NCI-H1092 treated with DMSO at 0.1 percent for 48 hours (cell line): ENCODE data around the gene MECR.
A peak's percentile ranks its signal among the peaks of the same experiment; 100 is the strongest.

Experiments used
- DNase-seq: peaks from one replicate; lab custom pipeline; 2025; lab: John Stamatoyannopoulos, UW

Gene MECR

DNA sequence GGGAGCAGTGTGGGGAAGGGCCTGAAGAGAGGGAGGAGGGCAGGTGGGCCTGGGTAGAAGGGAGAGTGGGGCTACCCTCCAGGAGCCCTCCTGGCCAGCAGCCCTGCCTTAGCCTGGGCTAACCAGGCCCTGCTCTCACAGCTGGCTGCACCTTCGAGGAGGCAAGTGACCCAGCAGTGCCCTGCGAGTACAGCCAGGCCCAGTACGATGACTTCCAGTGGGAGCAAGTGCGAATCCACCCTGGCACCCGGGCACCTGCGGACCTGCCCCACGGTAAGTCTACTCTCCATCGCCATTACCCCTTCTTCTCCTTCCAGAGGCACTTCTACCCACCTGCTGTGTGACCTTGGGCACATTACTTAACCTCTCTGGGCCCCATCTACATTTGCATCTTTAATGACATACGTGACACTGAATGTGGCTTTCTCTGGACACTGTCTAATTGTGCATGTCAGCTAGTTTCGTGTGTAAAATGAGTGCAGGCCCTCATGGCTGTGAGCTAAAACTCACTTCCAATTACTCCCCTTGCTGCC lies 24.5 kb upstream of the MECR start:
- DNase-seq: no peak

DNA sequence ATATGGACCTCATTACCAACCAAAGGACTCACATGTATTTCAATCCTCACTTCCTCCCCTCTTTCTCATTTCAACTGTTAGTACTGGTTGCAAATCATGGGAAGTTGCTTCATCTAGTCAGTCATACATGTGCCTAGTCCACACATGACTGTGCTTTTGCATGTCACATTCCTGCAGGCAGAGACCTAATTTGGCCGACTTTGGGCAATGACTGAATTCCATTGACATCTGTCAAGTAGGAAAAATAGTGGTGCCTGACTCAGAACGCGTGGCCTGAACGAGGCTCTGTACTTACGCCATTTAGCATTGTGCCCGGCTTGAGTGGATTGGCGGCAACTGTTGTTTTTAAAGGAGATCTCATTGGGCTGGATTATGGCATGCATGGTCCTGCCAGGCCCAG lies 23.6 kb upstream of the MECR start:
- DNase-seq: no peak

DNA sequence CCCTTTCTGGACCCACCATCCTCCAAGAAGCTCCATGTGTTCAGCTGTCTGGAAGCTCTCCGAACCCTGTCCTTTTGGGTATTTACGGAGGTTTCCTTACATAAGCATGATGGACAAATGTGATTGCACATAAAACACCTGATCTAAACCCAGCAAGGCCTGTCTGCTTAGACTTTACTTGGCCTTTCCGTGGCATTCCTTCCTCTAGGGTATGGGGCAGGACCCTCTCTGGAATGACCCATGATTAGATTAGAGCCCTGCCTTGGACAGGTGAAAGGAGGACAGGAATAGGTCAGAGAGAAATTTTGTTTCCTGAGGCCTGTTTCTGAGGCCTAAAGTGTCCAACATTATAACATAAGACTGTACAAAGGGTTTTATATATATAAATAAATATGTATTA lies 22.4 kb upstream of the MECR start:
- DNase-seq: no peak

DNA sequence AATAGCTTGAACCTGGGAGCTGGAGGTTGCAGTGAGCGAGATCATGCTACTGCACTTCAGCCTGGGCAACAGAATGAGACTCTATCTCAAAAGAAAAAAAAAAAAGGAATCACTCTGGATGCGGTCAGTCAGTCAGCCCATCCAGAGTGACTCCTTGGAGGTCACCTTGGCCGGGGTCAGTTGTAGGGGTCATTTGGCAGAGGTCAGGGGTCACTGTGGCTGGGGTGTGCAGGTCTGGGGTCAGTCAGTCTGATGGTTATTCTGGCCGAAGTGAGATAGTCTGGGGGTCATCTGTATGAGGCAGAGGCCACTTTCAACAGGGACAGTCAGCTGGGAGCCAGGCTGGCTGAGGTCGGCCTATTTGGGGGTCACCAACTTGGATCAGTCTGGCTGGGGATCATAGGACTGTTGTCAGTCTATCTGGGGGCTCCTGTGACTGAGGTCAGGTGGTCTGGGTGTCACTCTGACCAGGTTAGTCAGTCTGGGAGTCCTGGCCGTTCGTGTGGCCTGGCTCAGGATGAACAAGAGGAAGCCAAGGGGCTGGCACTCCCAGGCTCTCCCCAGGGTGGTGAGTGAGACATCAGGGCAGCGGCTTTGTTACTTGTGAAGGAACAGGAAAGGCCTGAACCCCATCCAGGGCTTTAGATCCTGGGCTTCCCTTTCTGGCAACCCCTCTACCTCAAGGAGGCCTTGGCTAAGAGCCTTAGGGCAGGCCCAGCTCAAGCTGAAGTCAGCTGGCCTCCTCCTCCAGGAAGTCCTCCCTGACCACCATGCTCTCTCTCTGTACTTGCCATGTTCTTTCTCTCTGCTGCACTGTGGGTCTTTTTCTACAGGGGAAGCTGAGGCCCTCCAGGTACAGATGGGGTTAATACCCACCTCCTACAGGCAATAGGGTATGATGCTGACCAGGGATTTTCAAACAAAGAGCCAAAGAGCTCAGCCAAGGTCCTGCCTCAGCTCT lies 20.7 kb upstream of the MECR start:
- DNase-seq: no peak

DNA sequence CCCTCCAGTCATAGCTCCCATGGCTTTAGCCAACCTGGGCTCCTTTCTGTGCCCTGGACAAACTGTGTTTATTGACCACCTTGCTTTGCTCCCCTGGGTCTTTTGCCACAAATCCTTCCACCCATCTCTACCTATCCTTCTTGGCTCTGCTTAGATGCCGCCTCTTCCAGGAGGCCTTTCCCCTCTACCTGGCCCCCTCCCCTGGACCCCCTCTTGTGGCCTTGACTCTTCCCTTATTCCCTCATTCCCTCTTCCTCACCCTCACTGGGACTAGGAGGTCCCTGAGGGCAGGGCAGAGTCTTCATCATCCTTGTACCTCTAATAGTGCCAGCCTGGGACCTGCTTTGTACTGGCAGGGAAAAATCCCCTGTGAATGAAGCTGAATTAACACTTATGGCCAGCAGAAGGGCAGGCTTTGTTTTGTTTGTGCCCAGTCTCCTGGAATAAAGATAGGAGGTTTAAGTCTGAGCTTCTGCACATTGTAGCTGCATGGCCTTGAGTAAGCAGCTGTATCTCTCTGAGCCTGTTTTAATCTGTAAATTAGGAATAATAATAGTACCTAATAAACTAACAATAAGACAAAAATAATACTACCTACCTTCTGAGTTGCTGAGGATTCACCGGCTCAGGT lies 19.3 kb upstream of the MECR start:
- DNase-seq: no peak

DNA sequence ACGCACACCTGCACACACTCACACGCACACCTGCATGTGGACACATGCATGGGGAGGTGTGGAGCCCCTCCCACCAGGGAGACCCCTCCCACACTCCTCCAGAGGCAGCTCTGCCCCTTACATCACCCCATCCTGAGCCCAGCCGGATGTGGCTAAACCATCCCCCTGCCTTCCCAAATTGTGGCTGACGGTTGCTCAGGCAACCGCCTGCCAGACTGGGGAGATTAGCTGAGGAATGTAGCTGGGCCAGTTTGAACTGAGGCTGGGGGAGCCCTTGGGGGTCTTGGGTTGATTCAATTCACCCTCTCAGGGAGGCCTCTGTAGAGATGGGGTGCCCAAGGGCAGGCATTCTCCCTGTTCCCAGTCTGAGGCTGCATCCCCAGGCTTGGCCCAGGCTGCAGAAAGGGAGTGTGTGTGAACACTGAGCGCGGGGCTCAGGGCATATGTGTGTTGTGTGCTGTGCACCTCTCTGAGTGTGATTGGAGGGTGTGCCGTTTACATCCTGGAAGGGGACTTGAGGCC lies 18.5 kb upstream of the MECR start:
- no peak for DNase-seq

DNA sequence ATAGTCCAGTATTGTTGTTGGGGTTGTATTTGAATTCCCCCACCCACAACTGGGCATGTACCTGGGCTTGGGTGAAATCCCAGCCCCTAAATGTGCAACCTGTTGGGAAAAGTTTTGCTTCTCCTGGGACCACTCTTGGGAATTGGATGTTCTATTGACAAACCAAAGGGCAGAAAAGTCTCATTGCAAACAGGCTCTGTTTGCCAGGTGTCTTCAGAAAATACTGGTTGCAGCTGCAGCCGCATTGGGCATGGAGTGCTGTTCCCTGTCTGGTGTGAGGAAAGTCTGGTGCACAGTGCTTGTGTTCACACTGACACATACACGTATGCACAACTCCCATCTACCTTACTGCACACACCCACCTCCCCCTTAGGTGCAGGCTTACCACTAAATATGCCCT lies 17.7 kb upstream of the MECR start:
- no peak for DNase-seq

DNA sequence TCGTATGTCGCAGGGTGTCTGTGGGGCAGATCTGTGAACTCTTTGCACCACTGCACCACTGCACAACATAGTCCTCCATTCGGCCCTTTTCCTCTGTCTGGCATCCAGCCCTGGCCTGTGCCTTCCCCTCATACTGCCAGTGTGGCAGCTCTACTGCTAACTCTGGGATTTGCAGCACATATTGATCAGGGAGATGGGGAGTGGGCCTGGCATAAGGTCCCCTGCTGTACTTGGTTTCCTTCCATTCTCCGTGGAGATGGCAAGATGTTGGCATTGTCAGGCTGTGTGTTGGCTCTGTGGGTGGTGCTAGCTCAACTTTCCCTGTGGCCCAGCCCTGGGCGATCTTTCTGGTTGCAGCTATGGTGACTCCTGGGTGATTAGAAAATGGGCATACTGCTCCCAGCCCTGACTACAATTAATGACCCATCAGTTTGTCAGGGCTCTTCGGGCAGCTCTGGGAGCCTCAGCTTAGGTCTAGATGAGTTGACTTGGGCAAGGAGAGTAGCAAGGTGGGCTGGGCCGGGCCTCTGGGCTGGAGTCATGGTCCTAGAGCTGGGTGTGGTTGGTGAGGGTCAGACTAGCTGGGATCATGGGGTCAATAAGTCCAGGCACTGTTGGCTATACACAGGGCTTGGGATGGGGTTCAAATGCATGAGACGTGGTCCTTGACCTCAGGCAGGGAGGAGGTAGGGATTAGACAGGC lies 17.0 kb upstream of the MECR start:
- DNase-seq: no peak

DNA sequence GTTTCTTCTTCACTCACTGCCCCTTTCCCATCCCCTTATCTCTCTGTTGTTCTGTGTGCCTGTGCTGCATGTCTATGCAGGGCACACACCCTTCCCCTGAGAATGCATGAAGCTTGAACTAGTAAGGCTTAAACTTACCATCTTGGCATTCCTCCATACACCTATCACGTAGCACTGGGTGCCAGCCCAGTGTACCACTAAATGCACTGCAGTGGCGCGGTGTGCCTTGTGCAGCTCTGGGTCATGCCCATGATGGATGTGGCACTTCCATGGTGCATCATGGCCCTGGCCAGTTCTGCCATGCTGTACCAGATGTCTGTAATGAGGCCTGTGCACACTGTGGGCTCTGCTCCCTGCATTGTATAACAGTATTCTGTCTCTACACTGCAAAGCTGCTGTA lies 16.3 kb upstream of the MECR start:
- DNase-seq: no peak

DNA sequence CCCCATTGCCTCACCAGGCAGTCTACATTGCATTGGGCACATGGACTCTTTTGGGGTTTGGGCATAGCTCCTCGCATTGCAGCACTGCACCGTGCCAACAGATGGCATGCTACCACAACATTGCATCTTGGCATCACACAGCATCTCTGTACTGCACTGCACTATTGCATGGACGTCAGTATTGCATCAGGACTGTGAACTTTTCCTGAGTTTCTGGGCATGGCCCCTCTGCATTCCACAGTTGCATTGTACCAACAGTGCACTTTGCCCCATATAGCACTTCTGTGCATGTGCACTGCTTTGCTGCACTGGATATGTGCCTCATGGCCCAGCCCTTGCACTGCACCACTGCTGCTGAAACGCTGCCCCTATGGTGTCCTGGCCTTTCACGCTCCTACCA lies 15.1 kb upstream of the MECR start:
- DNase-seq: peak; percentile 38

DNA sequence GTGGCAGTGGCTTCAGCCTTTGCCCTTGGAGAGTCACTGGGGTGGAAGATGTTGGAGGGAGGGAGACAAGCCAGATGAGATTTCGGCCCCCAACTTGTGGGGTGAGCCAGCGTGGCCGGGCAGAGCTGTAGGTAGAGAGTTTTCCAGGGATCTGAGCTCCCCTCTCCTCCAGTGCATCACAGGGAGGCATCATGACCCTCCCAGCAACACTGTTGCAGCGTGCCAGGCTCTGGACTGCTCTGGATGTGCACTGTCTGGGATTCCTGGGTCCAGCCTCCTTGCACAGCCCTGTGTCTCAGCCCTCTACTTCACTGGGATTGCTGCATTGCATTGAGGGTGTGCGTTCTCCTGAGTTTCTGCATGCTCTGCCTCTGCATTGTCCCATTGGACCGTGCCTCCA lies 14.5 kb upstream of the MECR start:
- DNase-seq: no peak

DNA sequence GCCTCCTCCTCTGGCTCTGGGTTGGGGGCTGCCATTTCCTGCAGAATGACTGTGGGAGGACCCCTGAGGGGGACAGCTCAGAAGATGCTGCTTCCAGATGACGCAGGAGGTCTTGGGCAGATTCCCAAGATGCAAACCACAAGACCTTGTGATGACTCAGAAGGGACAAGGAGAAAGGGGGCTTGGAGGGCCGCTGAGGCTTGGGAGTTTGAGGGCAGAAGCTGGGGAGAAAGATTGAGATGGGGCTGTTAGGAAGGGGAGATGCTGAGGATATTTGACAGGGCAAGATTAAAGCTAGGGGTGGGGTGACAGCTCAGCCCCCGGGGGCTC lies 13.1 kb upstream of the MECR start:
- DNase-seq: no peak

DNA sequence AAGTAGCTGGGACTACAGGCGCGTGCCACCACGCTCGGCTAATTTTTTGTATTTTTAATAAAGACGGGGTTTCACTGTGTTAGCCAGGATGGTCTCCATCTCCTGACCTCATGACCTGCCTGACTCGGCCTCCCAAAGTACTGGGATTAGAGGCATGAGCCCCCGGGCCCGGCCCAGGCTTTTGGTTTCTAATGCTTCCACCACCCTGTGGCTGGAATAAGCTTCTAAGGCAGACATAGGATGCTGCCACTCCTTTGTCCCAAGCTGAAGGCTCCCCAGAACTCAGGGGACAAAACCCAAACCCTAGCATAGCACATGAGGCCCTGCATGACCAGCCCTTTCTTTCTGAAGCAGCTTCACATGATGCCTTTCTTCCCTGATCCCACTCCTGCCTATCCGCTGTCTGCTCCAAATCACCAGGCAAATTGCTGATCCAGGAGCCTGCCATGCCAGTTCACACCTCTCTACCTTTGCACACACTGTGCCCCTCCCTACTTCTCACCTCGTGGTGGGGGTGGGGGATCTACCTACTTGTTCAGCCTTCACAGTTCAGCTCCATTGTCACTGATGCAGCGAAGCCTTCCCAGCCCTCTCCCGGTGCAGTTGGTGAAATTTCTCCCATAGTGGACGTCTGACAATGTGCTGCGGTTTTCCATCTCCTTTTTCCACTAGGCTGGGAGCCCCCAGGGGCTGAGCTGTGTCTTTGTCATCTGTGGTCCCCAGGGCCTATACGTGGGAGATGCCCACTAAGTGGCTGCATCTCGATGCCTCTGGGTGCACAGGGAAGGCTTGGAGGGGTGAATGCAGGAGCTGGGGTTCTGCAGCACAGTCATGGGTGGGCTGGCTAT lies 12.5 kb upstream of the MECR start:
- no peak for DNase-seq

DNA sequence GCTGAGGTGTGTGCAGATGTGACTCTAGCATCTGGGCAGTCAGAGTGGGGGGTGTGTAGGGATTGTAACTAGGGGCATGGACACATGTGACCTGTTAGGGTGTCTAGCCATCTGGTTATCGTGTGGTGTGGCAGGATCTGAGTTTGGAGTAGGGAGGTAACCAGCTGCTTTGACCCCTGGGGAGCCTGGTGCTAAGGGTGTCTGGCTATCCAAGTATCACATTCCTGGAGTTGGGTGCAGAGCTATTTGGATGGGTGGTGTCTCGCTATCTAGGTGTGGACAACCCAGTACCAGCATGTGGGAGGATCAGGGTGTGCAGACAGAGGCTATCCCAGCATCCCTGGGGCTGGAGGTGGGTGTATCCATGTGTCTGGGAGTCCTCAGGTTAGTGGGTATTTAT lies 10.3 kb upstream of the MECR start:
- no peak for DNase-seq

DNA sequence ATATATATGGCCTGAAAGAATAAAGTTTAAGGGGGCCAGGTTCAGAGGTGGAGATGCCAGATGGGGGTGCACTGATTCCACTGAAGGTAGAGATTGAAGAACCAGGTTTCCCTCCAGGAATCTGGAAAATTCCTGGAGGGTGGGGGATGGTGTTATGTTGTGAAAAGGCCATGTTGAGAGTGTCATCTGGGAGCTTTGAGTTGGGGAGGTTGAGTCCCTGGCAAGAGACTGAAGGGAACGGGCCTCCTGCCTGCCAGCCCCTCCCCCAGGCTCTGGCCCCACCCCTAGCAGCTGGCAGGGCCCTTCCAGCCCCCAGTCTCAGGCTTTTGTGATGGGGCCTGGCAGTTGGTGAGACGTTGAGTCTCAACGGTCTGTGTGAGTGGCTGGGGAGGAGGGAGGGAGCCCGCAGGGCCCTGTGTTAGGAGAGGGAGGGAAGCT lies 9.7 kb upstream of the MECR start:
- DNase-seq: no peak

DNA sequence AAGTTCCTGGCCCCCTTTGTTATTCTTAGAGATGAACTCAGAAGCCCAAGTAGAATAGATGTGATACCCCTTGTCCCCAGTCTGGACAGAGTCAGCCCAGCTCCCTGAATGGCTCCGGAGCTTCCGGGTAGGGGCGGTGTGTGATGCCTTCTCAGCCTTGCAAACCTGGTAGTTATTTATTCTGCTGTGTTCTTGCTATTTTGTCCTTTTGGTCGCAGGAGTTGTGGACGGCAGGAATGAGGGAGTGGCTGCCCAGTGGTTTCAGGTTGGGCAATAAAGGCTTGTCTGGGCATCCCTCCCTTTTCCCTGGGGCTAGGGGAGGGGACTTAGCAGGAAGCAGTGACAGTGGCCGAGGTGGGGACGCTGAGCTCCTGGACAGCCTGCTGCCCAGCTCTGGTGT lies 8.4 kb upstream of the MECR start:
- no peak for DNase-seq

DNA sequence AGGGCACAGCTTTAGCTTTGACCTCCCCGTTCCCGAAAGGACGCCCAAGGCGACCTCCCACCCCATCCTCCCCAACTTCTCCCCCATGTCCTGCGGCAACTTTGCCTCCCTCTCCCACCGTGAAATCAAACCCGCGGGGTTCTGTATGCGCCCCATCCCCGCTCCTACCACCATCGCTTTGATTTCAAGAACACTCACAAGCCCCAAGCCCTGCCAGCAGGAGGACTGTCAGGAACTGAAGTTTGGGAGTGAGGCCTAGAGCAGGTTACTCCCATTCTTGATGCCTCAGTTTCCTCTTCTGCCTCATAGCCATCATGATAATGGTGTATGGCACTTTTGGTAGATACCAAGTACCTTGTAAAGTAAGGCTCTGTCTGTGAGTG lies 7.9 kb upstream of the MECR start:
- DNase-seq: no peak

DNA sequence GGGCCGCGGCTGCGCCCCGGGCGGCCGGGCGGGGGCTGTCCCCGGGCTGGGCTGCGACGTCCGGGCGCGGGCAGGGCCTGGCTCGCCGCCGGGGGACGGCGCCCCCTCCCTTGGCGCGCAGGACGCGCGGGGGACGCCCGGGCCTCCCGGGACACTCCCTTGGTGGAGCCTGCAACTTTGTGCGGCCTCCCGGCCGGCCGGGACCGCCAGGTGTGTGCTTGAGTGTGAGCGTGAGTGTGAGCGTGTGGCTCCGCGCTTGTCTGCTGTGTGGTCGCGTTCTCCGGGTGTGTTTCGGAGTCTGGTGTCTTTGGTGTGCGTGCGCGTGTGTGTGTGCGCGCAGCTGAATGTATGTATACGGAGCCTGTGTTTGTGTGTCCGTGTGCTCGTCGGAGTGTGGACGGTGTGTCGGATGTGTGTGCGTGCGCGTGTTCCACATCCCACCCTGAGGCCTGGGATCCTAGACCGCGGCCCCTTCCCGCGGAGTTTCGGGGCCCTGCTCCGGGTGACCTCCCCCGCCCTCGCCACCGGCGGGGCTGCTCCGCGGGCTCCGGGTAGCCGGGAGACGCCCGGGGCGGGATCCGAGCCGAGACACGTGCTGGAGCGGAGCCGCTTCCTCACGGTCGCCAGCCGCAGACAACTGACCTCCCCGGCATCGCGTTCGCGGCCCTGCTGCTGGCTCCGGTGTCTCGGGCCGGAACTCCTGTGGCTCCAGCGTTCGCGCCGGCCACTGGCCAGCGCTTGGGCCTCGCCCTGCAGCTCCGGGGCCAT lies 7.3 kb upstream of the MECR start:
- DNase-seq: no peak

DNA sequence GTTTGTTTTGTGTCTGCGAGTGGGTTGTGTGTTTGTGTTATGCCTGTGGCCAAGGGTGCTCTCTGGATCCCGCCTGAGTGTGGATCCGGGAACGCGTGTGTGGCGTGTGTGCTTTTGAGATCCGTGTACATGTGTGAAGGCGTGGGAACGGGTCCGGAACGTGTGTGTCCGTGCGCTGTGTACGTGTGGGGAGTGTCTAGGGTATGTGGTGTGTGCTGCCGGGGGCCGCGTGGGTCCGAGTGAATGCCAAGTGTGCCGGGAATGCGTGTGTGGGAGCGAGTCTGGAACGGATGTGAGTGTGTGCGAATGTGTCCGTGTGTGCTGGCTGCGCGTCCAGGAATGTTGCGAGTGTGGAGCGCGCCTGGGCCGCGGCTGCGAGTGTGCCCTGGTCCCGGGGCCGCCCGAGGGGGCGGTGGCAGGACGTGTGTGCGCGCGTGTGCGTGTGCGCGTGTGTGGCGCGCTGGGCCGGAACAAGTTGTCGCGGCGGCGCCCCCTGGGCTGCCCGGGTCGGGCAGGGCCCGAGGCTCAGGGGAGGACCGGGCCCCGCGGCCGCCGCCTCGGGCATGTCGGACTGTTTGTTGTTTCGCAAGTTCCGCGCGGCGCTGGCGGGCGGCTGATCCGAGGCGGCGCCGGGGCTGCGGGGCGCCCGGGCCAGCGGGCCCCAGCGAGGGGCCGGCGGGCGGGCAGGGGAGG lies 6.5 kb upstream of the MECR start:
- DNase-seq: no peak

DNA sequence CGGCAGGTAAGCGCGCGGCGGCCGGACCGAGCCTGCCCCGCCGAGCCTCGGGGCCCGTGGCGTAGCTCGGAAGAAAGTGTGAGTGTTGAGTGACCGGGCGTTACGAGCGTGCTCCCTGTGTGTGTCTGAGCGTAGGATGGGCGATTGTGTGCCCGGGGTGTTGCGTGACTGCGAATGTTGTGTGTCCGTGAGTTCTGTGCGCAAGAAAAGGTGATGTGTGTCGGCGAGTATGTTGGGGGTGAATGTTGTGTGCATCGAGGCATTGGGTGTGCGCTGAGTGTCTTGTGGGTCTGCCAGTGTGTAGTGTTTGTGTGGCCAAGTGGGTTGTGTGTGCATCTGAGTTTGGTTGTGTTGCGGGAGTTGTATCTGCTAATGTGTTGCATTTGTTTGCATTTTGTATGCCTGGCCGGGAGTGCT lies 6.0 kb upstream of the MECR start:
- DNase-seq: no peak
